Choroid plexus epithelial cell (primary cell): ENCODE measurements around the gene ARSB.

Experiments
- DNase-seq: peaks from one replicate; pipeline ENCODE4 v3.0.0-alpha.2; 2010; ENCODE audit warnings: low read depth
- H3K4me3 ChIP-seq: 2 replicates; pipeline ENCODE4 v1.5.1; 2011; ENCODE audit warnings: low read depth, mild to moderate bottlenecking, control low read depth, low read length, moderate library complexity
- CTCF ChIP-seq: conservative IDR thresholded peaks from 2 replicates; pipeline ENCODE4 v1.5.1; 2011; ENCODE audit warnings: low read depth, mild to moderate bottlenecking, control low read depth, inconsistent platforms, low read length, moderate library complexity

The ARSB gene

GRCh38 chr5:78751872-78752271 lies 233.2 kb downstream of the ARSB start:
- H3K4me3 ChIP-seq = no peak overlapping the region
- DNase-seq = peak; percentile 63

GRCh38 chr5:78750281-78750680 lies 234.8 kb downstream of the ARSB start:
- H3K4me3 ChIP-seq = no peak overlapping the region
- DNase-seq = peak; percentile 14
- TF ChIP-seq CTCF = no peak

More at GRCh38 chr5:78751872-78752271, 233.2 kb downstream of the ARSB start:
- TF ChIP-seq CTCF = no peak

- no peak for TF ChIP-seq CTCF
- DNase-seq = peak; percentile 90
These were observed 237.3 kb downstream of the ARSB start for GRCh38 chr5:78747705-78748359.

GRCh38 chr5:78747055-78747454 lies 238.1 kb downstream of the ARSB start:
- DNase-seq = no peak
- no peak overlapping the region for H3K4me3 ChIP-seq
- no peak for TF ChIP-seq CTCF

More at GRCh38 chr5:78747705-78748359, 237.3 kb downstream of the ARSB start:
- no peak overlapping the region for H3K4me3 ChIP-seq

- TF ChIP-seq CTCF = no peak
- no peak for DNase-seq
- H3K4me3 ChIP-seq = no peak overlapping the region
These were observed 238.9 kb downstream of the ARSB start for GRCh38 chr5:78746021-78746770.

GRCh38 chr5:78744951-78745534 lies 240.1 kb downstream of the ARSB start:
- no peak for TF ChIP-seq CTCF
- no peak overlapping the region for H3K4me3 ChIP-seq
- no peak for DNase-seq
